H1 (cell line): ENCODE data around the gene DEXI.

Experiments used
- CTCF ChIP-seq, 3 experiments: IDR thresholded peaks; 1 replicate in 2 of 3; 2 replicates in 1 of 3; pipeline versions ENCODE4 v1.5.1 to v1.6.1; 2011; ENCODE audit warnings: low read length in 3 of 3, mild to moderate bottlenecking in 3 of 3, inconsistent platforms in 2 of 3, low read depth in 1 of 3, moderate library complexity in 1 of 3; ENCODE audit not compliant: insufficient read depth in 1 of 3; ENCODE audit errors: control extremely low read depth in 1 of 3
- EP300 ChIP-seq, 2 experiments: IDR thresholded peaks; 1 replicate in 1 of 2; 2 replicates in 1 of 2; pipeline ENCODE4 v1.6.1; 2011 to 2012; ENCODE audit warnings: low read depth in 2 of 2, low read length in 2 of 2, mild to moderate bottlenecking in 2 of 2, borderline replicate concordance in 1 of 2, inconsistent platforms in 1 of 2, moderate library complexity in 1 of 2

DNA sequence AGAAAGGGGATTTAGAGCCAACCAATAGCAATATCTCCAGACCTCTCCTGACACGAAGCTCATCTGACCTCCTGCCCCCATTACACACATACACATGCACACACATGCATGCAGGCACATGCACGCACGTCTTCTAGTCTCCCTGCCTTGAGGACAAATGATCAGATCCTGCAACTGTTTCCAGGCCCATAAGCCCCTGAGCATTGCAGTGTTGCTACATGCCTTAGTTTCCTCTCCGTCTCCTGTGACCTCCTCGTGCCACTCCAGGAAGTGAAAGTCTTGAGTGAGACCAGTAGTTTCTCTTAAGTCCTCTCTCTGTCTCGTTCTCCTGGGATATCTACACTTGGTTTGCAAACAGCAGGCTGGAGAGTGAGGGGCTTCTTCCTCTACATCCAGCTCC is 57.0 kb downstream of the DEXI start:
- TF ChIP-seq CTCF (IDR thresholded peaks at IDR 0.05; ENCODE audit: control extremely low read depth in 1 of 3, insufficient read depth in 1 of 3, low read depth in 1 of 3, low read length in 3 of 3) (no peak), EP300 (IDR thresholded peaks at IDR 0.05; ENCODE audit: borderline replicate concordance in 1 of 2, low read depth in 2 of 2, low read length in 2 of 2) (no peak)
